ENCODE data around the gene SLC6A17. TPM values are rescaled to one million over a fixed set of nuclear protein-coding genes. Genes with fewer than 3 reads are reported as not detected.

The SLC6A17 gene
- total RNA-seq, 2 donors from 2014 or later: 0.14 TPM

DNA sequence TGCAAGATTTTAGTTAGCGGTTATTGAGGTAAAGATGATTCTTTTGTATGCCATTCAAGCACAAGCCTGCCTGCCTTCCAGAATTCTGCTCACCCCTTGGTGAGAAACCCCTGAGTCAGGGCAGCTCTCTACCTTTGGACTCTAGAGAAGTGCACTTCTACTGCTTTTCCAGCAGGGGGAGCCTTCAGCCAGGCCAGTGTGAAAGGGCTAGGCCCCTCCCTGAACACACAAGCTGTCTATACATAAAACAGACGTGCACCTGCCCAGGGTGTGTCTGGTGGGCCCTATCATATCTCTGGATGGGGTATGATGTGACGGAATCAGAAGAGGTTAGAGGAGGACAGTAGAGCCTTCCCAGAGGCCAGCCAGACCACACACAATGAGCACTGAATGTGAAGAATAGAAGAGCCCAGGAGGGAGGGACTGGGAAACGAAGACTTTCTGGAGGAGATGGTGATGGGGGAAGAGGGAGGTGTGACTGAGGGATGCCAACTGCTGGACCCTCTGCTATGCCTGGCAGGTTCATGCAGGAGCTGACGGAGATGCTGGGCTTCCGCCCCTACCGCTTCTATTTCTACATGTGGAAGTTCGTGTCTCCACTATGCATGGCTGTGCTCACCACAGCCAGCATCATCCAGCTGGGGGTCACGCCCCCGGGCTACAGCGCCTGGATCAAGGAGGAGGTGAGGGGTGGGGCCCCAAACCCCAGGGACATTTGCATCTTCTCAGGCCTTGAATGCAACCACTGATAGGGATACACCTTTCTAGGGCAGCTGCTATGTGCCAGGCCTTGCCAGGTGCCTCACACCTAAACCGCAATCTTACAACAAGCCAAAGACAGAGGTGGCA, 46.8 kb downstream of the SLC6A17 start:
- TF ChIP-seq, protein P1, sequence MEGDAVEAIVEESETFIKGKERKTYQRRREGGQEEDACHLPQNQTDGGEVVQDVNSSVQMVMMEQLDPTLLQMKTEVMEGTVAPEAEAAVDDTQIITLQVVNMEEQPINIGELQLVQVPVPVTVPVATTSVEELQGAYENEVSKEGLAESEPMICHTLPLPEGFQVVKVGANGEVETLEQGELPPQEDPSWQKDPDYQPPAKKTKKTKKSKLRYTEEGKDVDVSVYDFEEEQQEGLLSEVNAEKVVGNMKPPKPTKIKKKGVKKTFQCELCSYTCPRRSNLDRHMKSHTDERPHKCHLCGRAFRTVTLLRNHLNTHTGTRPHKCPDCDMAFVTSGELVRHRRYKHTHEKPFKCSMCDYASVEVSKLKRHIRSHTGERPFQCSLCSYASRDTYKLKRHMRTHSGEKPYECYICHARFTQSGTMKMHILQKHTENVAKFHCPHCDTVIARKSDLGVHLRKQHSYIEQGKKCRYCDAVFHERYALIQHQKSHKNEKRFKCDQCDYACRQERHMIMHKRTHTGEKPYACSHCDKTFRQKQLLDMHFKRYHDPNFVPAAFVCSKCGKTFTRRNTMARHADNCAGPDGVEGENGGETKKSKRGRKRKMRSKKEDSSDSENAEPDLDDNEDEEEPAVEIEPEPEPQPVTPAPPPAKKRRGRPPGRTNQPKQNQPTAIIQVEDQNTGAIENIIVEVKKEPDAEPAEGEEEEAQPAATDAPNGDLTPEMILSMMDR (IDR thresholded peaks at IDR 0.05): peak; percentile 84
- Histone ChIP-seq H3K4me3 (no peak overlapping the region), H3K9me3 (no peaks in the 10 kb centered on the region), H3K27me3 (replicated peaks; ENCODE audit: insufficient read depth) (no peaks in the 10 kb centered on the region), H3K27ac (no peak overlapping the region), H3K36me3 (no peaks in the 10 kb centered on the region), H3K4me1 (ENCODE audit: control insufficient read depth in 1 of 2, low read depth in 2 of 2) (no peaks in the 10 kb centered on the region)
- no peak for DNase-seq (ENCODE audit: low spot score)
- ATAC-seq (ENCODE audit: insufficient number of reproducible peaks, low FRiP score, low read depth): no peak

DNA sequence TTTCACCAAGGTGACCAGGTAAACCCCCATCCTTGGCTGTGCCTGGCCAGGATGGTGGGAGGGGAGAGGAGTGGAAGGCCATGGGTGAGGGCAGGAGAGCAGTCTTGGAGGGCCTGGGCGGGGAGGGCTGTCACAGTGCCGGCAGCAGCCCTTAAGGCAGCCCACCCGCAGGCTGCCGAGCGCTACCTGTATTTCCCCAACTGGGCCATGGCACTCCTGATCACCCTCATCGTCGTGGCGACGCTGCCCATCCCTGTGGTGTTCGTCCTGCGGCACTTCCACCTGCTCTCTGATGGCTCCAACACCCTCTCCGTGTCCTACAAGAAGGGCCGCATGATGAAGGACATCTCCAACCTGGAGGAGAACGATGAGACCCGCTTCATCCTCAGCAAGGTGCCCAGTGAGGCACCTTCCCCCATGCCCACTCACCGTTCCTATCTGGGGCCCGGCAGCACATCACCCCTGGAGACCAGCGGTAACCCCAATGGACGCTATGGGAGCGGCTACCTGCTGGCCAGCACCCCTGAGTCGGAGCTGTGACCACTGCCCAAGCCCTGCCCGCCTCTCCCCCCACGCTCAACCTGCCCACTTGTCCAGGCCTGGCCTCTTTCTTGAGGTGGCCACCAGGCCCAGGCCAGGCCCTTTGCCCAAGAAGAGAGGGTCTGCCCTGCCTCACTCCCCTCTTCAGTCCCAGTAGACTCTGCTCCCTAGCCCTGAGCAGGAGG, 47.8 kb downstream of the SLC6A17 start:
- Histone ChIP-seq H3K27me3 (replicated peaks; ENCODE audit: insufficient read depth) (no peaks in the 10 kb centered on the region), H3K4me3 (no peak overlapping the region), H3K27ac (no peak overlapping the region), H3K4me1 (ENCODE audit: control insufficient read depth in 1 of 2, low read depth in 2 of 2) (no peaks in the 10 kb centered on the region), H3K36me3 (no peaks in the 10 kb centered on the region), H3K9me3 (no peaks in the 10 kb centered on the region)
- no peak for ATAC-seq (ENCODE audit: insufficient number of reproducible peaks, low FRiP score, low read depth)
- TF ChIP-seq, protein P1 (IDR thresholded peaks at IDR 0.05): no peak
- DNase-seq (ENCODE audit: low spot score): no peak

DNA sequence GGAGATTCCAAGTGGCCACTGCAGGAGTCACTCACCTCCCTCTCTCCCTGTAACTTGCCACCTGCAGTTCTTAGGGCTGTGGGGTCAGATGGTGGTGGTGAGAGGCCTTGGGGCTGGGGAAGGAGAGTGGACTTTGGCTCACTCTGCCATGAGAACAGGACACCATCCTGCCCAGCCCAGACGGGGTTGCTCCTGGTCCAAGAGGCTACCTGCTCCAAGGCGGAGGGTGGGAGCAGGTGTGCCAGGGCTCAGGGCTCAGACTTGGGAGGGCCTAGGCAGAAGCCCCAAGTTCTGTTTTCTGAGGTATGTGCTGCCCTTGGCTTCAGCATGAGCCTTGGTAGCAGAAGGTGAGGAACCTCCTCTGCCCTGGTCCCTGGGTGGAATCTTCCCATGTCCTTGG, 48.5 kb downstream of the SLC6A17 start:
- TF ChIP-seq, protein P1 (IDR thresholded peaks at IDR 0.05): no peak
- no peak overlapping the region for H3K27ac ChIP-seq
- H3K27me3 ChIP-seq (replicated peaks; ENCODE audit: insufficient read depth): no peaks in the 10 kb centered on the region
- DNase-seq (ENCODE audit: low spot score) (no peak), ATAC-seq (ENCODE audit: insufficient number of reproducible peaks, low FRiP score, low read depth) (no peak)
- H3K4me3 ChIP-seq: no peak overlapping the region
- H3K9me3 ChIP-seq: no peaks in the 10 kb centered on the region
- no peaks in the 10 kb centered on the region for H3K4me1 ChIP-seq (ENCODE audit: control insufficient read depth in 1 of 2, low read depth in 2 of 2)
- no peaks in the 10 kb centered on the region for H3K36me3 ChIP-seq

DNA sequence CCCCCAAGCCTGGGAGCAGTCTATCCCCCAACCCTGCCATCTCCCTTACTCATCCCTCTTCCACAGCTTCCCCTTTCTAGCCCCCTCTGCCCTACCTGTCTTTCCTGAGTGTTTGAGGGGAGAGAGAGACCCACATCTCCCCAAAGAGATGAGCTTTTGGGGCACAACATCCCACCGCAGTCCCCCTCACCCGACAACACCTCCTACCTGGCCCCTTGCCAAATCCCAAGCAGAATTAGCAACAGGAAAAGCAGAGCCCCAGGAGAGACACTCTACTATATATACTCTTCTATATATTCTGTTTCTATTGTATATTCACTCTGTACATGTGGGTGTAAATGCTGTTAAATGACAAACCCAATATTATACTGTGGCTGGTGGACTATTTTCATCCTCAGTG, 49.9 kb downstream of the SLC6A17 start:
- H3K27me3 ChIP-seq (replicated peaks; ENCODE audit: insufficient read depth): no peaks in the 10 kb centered on the region
- no peaks in the 10 kb centered on the region for H3K9me3 ChIP-seq
- H3K4me3 ChIP-seq: no peak overlapping the region
- no peaks in the 10 kb centered on the region for H3K4me1 ChIP-seq (ENCODE audit: control insufficient read depth in 1 of 2, low read depth in 2 of 2)
- no peak overlapping the region for H3K27ac ChIP-seq
- ATAC-seq (ENCODE audit: insufficient number of reproducible peaks, low FRiP score, low read depth) (no peak), DNase-seq (ENCODE audit: low spot score) (no peak)
- no peaks in the 10 kb centered on the region for H3K36me3 ChIP-seq
- TF ChIP-seq, protein P1 (IDR thresholded peaks at IDR 0.05): no peak

DNA sequence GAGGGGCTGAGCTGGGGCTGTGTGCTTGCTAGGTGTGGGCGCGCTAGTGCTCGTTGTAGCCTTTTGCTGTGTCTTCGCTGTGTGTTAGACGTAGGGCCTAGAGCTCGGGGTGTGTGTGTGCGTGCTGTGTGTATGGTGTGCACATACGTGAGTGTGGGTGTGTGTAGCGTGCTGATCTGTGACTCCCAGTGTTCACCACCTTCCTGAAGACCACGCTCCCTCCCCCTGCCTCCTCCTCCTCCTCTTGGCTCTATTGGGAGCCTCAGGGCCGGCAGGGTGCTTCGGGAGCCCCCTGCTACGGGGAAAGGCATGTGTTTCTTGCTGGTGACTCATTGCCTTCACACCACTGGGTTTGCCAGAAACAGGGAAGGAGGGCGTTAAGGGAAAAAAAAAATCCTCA, 50.4 kb downstream of the SLC6A17 start:
- Histone ChIP-seq H3K9me3 (no peaks in the 10 kb centered on the region), H3K27ac (no peak overlapping the region), H3K36me3 (no peaks in the 10 kb centered on the region), H3K27me3 (replicated peaks; ENCODE audit: insufficient read depth) (no peaks in the 10 kb centered on the region), H3K4me1 (ENCODE audit: control insufficient read depth in 1 of 2, low read depth in 2 of 2) (no peaks in the 10 kb centered on the region), H3K4me3 (no peak overlapping the region)
- TF ChIP-seq, protein P1 (IDR thresholded peaks at IDR 0.05): no peak
- ATAC-seq (ENCODE audit: insufficient number of reproducible peaks, low FRiP score, low read depth) (no peak), DNase-seq (ENCODE audit: low spot score) (no peak)

Data from thoracic aorta (tissue), 2 donors.